Suppressor macrophage treated with lipopolysaccharide for 4 hours (primary cell): Measurements from ENCODE around the gene PLA2G3.

Experiments used
- DNase-seq: peaks from one replicate; pipeline ENCODE4 v3.0.0-alpha.2; 2020

PLA2G3 gene

GRCh38 chr22:31139866-31140716, at the start of gene PLA2G3:
TSS of gene PLA2G3 (minus strand) at chr22:31140508. CDS start at chr22:31140354, 154 bp downstream.
- DNase-seq, result no peak

- DNase-seq, result no peak
Measured at GRCh38 chr22:31187627-31188026, 47.3 kb upstream of the PLA2G3 start.

GRCh38 chr22:31185056-31185455, 44.7 kb upstream of the PLA2G3 start:
- no peak for DNase-seq

- no peak for DNase-seq
Measured at GRCh38 chr22:31184015-31184414, 43.7 kb upstream of the PLA2G3 start.

GRCh38 chr22:31179345-31179744, 39.0 kb upstream of the PLA2G3 start:
- no peak for DNase-seq

GRCh38 chr22:31178859-31179258, 38.6 kb upstream of the PLA2G3 start:
- no peak for DNase-seq

GRCh38 chr22:31177420-31178162, 37.3 kb upstream of the PLA2G3 start:
- DNase-seq, result no peak

- no peak for DNase-seq
Measured at GRCh38 chr22:31176923-31177322, 36.6 kb upstream of the PLA2G3 start.

GRCh38 chr22:31173386-31174145, 33.3 kb upstream of the PLA2G3 start:
- no peak for DNase-seq

GRCh38 chr22:31171734-31172133, 31.4 kb upstream of the PLA2G3 start:
- DNase-seq, result peak; percentile 35

- no peak for DNase-seq
Measured at GRCh38 chr22:31170971-31171370, 30.7 kb upstream of the PLA2G3 start.

GRCh38 chr22:31162015-31162765, 21.9 kb upstream of the PLA2G3 start:
- DNase-seq, result no peak

GRCh38 chr22:31161386-31161785, 21.1 kb upstream of the PLA2G3 start:
- no peak for DNase-seq

- DNase-seq, result peak; percentile 25
Measured at GRCh38 chr22:31160328-31160978, 20.1 kb upstream of the PLA2G3 start.

GRCh38 chr22:31155422-31155821, 15.1 kb upstream of the PLA2G3 start:
- no peak for DNase-seq

GRCh38 chr22:31154975-31155374, 14.7 kb upstream of the PLA2G3 start:
- DNase-seq, result no peak

- DNase-seq, result no peak
Measured at GRCh38 chr22:31153357-31153756, 13.0 kb upstream of the PLA2G3 start.

GRCh38 chr22:31151872-31152271, 11.6 kb upstream of the PLA2G3 start:
- no peak for DNase-seq

- DNase-seq, result no peak
Measured at GRCh38 chr22:31150615-31151014, 10.3 kb upstream of the PLA2G3 start.

- DNase-seq, result peak; percentile 65
Measured at GRCh38 chr22:31148953-31149627, 8.8 kb upstream of the PLA2G3 start.

- DNase-seq, result no peak
Measured at GRCh38 chr22:31148488-31148887, 8.2 kb upstream of the PLA2G3 start.
